GM18499 (cell line): ENCODE data around the gene RYR2.
"Not testable (repeated sequence)": the region's sequence is repeated elsewhere in the genome, so short reads cannot be mapped to it uniquely, and the experiment has no call there.

ENCODE experiments used
- ATAC-seq: cut with Tn5 transposase; IDR thresholded peaks from one replicate; pipeline ENCODE4 v1.9.1; 2021; ENCODE audit warnings: moderate number of reproducible peaks; ENCODE audit not compliant: insufficient read depth, unreplicated experiment

Gene RYR2

DNA sequence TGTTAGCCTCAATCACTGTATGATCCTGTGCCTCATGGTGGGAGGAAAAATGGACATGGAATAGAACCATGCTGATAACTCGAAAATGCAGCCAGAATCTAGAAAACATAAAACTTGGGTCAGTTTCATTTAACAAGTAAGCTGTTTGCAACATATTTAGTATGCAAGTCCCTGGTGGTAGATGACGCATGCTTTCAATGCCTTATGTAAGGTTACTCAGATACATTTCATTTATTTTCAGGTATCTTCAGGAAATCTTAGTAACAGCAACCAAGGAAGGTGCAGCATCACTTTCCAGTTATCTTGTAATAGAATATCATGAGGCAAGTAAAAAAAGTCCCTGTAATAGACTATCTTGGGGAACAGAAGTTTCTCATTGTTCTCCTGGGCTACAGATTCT is 92.9 kb downstream of the RYR2 start:
- ATAC-seq = no peak

DNA sequence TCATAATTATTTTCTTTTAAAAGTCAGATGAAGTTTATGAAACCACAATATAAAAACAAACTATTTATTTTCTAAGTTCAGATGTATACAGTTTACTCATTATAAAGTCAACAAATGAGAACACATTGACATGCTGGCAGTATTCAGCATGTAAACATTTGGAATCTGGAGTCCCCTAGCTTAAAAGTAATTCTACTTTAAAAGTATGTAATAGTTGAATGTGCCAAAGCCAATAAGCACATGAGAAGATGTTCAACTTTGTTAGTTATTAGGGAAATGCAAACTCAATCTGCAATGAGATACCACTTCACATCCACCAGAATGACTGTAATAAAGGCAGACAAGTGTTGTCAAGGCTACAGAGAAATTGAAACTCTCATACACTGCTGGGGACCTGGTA is 96.6 kb downstream of the RYR2 start:
- ATAC-seq = no peak

GRCh38 chr1:237139732-237140131 is 97.7 kb downstream of the RYR2 start:
- ATAC-seq = no peak

DNA sequence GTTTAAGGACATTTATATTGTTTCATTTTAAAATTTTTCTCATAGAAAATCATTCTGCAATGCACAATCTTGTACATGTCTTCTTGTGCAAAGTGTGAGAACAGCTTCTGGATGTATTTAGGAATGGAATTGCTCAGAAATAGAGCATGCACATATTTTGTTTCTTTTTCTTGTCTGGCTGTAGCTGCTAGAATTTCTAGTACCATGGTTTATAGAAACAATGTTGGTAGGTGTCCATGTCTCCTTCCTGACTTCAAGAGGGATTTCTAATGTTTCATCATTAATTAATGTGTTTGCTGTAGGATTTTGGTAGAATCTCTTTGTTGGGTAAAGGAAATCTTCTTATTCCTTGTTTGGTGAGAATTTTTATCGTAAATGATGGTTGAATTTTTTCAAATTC is 99.0 kb downstream of the RYR2 start:
- ATAC-seq = no peak

DNA sequence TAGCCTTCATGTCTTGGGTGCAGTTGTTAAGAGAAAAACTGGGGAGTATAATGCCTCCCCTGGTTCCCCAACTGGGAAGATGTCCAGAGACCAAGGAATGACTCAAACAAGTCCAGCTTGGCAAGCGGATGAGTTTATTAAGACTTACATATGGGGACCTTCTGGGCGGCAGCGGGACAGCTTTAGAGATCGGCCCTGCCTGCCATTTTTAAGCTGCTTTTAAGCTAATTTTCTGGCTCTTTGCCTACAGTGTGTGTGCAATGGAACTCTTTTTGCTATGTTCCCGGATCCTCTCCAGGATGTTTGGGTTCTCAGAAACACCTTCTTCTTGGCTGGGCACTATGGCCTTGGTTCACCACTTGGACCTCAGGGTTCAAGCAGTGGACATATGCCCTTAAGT is 99.5 kb downstream of the RYR2 start:
- no peak for ATAC-seq

DNA sequence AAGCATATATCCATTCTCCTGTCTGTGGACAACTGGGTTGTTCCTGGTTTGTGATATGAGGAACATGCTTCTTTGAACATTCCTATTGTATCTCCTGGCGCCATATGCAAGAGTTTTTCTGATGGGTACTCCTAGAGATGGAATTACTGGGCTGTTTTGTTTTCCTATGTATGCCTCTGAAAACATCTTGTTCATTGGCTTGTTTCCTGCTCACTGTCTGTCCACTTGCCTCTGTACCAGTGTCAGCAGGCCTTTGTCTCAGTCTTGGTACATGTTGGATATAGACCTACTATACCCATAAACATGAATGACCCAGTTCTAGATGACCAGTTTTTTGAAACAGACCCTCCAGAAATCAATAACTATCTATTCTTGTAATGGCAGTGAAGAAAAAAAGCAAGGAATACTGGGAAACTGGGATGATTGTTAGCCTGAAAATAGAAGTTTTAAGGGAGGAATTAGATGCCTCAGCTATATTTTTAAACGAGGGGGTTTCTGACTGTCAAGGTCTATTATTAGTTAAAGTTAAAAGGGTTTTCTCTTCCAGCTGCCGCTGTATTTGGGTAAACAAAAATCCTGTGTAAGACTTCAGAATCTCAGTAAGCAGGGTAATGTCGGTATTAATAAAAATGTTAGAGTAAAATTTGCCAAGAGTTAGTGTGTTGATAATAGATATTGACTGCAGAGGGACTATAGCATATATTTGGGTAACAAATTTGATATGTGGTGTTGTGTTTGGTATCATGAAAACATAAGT is 103.6 kb downstream of the RYR2 start:
- no peak for ATAC-seq

GRCh38 chr1:237146241-237146640 is 104.3 kb downstream of the RYR2 start:
- no peak for ATAC-seq

- no peak for ATAC-seq
Observed at GRCh38 chr1:237149857-237150256, 107.9 kb downstream of the RYR2 start.

GRCh38 chr1:237151979-237152378 is 110.0 kb downstream of the RYR2 start:
- ATAC-seq = not testable (repeated sequence)

DNA sequence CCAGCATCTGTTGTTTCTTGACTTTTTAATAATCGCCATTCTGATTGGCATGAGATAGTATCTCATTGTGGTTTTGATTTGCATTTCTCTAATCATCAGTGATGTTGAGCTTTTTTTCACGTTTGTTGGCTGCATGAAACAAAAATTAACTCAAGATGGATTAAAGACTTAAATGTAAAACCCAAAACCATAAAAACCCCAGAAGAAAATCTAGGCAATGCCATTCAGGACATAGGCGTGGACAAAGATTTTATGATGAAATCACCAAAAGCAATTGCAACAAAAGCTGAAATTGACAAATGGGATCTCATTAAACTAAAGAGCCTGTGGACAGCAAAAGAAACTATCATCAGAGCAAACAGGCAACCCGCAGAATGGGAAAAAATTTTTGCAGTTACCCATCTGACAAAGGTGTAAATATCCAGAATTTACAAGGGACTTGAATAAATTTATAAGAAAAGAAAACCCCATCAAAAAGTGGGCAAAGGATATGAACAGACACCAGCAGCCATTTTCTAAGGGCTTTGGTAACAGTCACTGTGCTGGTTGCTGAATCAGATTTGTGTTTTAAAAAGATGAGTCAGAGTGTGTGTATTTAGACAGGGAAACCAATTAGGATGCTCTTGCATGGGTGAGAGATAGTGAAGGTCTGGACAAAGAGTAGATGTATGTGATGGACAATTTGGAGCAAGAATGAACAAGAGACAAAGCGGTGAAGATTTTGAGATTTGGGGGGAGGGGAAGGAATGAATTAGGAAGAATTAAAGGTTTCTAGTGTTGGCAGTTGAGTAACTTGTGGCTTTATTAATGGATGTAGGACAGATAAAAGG is 110.7 kb downstream of the RYR2 start:
- ATAC-seq = no peak

DNA sequence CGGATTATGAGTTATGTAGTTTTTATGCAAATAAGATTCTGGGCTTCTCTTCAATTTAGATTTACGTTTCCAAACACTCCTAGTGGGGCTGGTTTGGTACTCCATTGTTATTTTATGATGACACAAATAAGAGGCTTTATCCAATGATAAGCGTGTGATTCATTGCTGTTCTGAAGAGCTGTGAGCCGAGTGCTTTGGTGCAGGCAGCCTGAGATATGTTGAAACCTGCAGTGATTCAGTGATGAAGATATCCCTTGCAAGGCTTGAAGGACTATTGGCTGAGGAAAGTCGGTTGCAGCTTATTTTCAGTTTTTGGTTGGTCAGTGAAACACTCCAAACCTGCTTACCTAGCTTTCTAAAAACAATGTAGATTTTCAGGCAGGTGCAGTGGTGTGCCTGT is 112.2 kb downstream of the RYR2 start:
- no peak for ATAC-seq

DNA sequence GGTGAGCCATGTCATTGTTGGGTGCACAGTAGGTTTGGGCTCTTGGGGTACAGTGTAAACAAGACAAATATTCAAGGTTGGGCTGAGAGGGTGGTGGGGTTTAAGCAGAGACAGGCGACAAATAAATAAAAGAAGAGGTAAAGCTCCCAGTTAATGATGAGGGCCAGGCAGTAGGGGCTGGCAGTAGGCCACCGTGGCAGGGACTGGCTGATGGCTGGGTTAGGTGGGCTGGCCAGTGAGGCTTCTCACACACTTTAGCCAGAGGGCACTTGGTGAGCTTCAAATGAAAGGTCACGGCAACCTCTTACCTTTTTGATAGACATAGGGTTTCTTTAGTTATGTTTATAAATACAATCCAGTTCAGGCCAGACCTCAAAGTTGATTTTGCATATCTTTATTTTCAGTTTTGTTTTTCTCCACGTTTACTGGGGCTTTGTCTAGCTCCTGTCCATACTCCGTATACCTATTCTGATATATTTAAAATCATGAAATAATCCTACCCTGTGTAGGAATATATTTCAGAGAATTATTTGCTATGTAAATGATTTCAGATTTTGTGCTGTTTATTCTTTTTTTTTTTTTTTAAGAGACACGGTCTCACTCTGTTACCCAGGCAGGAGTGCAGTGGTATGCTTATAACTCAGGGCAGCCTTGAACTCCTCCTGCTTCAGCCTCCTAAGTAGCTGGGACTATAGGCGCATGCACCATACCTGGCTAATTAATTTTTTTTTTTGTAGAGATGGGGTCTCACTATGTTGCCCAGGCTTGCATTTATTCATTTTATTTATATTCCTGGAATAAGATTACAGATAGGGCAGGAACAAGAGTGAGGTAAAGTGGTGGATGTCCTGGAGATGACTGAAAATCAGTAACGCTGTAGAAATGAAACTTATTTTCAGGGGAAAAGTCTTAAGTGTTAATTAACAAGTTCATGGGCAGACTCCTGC is 122.7 kb downstream of the RYR2 start:
- no peak for ATAC-seq

DNA sequence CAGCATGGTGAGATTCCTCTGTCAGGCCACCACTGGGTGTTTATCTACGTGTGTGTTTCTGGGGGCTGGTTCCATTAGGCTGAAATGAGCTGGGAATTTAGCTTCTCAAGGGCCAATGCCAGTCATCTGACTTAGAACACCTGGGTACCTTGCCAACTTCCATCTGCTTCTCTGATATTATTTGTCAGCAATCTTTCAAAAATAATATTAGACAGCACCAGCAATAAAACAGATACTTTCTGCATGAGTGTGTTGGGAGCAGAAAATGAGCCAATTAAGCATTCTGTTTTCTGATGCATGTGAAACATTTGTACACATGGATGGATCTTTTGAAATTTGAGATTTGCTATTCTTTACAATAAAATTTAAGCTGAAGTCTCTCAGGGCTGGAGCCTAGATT is 124.1 kb downstream of the RYR2 start:
- ATAC-seq = no peak

DNA sequence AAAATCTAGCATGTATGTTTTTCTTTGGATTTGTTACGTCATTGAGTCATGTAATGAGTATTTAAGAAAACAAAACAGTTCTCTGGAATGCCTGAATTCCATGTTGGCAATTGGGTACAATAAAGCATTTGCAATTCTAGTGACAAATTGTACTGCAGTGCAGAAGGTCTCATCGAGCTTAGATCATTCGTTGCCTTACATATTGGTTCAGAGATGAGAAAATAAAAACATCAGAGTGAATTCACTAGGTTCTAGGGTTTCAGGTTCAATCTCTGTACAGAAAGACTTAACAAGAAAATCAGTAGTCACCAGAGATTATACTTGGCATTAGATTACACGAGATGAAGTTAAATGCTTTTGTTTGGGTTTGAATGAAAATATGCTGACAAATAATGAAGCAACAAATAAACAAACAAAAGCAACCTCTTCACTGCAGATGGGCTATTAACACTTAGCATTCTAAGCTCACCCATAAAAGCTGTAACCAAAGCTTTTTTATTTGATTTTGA is 124.7 kb downstream of the RYR2 start:
- ATAC-seq = no peak

GRCh38 chr1:237170149-237170548 is 128.2 kb downstream of the RYR2 start:
- no peak for ATAC-seq

DNA sequence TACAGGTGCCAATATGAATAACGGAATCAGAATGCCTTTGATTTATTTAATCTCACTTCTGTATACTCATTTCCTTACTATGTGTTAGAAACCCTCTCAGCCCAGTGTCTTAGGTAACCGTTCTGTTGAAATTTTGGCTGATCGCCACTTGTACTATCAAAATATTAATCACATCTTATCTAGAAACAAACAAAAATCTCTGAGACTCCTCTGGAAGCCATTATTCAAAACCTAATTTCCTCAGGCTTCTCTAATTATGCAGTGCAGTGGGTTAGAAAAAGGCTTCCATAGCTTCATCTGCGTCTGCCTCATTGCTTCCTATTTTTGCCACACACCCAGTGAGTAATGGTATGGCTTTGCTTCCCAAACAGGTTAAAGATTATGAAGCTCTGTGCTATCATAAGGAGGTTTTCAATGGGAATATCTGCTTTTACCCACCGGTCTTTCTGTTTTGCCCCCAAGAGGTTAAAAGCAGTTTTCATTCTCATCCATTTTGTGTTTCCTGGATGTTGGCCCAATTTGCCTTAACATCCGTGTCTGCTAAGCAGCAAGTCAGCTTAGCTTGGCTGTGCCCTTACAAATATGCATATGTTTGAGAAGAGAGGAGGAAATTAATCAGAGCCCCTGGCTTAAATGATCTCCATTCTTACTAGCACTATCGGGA is 129.6 kb downstream of the RYR2 start:
- ATAC-seq = no peak

DNA sequence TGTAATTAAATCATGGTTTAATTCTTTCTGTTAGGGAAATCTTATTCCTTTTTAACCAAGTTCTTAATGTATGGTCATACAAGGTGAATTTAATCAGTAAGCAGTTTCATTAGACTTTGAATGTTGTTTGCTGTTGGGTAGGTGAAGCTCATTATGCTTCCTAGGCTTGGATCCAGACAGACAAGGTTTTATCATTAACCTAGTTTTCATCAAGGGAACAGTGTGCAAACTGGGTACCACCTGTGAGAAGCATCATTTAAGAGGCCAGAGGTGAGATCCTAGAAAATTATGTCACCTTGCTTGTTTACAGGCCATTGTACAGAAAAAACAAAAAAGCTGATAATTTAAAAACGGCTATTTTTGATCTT is 130.1 kb downstream of the RYR2 start:
- no peak for ATAC-seq

DNA sequence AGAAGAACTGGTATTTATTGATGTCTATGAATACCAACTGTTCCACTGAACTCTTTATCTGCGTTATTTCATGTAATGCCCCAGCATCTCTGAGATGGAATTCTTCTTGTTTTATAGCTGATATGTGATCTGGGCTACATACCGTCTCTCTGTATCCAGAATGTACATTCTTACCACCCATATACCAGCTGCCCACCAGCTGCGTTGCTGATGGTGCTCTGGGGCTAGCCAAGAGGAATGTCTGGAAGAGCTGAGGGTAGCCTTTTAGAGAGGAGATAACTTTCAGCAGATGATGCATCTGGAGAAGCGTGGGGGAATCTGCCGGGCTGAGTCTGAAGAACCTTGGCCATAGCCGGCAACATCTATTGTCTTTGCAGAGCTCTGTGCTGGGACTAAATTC is 137.5 kb downstream of the RYR2 start:
- ATAC-seq = no peak

GRCh38 chr1:237180256-237180655 is 138.3 kb downstream of the RYR2 start:
- no peak for ATAC-seq

DNA sequence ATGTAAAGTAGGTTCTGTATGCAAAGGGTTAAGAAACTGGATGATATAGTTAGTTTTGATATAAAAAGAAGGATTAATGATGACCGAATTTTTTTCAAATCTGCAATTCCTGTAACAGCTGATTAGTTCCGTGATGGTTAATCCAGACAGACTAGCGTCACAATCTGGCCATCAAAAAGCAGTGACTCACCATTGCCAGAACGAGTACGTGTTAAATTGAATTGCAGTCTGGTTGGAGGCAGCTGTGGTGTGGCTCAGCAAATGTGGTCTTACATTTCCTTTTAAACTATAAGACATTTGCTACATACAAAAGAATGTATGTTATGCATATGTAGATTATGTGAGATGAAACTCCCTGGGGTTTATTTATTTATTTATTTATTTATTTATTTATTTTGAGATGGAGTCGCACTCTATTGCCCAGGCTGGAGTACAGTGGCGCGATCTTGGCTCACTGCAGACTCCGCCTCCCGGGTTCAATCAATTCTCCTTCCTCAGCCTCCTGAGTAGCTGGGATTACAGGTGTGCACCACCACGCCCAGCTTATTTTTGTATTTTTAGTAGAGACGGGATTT is 139.8 kb downstream of the RYR2 start:
- no peak for ATAC-seq
